ENCODE data around the gene FAM20A.

Gene FAM20A

GRCh38 chr17:68489919-68490318 is 111.2 kb downstream of the FAM20A start:
- no peak for DNase-seq
